D341Med (cell line): ENCODE data around the gene GNE.
A peak's percentile ranks its signal among the peaks of the same experiment; 100 is the strongest.
"Not testable (repeated sequence)": the region's sequence is repeated elsewhere in the genome, so short reads cannot be mapped to it uniquely, and the experiment has no call there.

Source experiments
- DNase-seq: peaks from one replicate; pipeline ENCODE4 v3.0.0; 2012; ENCODE audit warnings: low spot score

Gene GNE

DNA sequence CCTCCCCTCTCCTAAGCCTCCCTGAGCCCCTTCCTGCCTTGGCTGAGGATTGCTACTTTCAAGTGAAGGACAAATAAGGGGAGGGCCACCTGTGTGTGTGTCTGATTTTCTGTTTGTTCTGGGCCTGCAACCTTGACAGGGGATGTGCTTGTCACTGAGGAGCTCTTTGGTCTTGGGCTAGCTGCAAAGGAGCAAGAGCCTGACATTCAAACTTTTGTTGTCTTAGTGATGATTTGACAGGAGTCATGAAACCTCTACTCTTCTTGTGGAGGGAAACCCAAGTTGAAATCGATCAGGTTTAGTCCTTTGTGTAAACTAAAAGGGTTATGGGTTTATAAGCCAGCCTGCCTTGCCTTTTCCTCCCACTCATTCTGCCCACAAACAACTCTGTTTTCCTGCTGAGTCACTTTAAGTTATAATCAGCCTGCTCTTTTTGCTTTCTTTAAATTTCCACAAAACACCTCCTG, 50.7 kb downstream of the GNE start:
- DNase-seq: no peak

DNA sequence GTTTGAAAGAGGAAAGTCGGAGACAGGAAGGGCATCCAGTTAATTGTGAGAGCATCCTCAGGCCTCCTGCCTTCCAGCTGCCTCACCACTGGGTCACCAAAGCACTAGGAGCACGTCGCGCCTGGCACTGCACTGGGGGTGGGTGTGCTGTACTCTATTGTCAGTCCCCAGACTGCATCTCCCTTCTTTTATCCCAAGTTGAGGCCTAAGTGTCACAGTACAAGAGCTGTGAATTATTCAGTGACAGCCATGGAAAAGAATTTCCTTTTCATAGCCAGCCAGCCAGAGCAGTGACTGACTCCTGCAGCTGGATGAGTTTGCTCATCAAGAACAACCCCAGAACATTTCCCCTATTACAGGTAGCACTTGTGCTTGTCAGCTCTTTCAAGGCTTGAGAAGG, 51.2 kb downstream of the GNE start:
- no peak for DNase-seq

DNA sequence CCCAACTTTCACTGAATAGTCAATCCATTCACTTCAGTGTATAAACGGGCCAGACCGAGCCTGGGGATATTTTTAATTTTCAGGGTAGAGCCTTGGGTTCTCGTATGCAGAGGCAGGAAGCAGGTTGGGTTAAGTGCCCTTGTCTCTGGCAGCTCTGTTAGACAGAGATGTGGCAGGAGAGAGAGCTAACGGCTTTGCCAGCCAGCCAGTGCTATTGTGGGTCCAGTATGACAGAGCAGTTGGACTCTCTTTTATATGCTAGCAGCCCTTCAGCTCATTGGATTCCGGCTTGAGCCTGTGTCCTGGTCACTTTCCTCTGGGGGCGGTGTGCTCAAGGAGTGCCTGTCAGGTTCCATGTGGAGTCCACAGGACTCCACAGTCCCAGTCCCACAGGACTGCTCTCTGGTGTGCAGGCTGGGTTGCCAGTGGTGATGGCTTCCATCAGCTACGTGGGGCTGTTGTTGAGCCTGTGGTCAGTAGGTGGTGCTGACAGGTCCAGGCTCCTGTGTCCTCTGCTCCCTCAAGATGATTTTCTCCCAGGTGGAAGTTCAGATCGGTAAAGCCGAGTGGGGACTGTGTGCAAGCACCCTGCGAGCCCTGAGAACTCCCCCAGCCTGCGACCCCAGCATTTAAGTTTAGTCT, 53.2 kb downstream of the GNE start:
- peak; percentile 49 for DNase-seq

DNA sequence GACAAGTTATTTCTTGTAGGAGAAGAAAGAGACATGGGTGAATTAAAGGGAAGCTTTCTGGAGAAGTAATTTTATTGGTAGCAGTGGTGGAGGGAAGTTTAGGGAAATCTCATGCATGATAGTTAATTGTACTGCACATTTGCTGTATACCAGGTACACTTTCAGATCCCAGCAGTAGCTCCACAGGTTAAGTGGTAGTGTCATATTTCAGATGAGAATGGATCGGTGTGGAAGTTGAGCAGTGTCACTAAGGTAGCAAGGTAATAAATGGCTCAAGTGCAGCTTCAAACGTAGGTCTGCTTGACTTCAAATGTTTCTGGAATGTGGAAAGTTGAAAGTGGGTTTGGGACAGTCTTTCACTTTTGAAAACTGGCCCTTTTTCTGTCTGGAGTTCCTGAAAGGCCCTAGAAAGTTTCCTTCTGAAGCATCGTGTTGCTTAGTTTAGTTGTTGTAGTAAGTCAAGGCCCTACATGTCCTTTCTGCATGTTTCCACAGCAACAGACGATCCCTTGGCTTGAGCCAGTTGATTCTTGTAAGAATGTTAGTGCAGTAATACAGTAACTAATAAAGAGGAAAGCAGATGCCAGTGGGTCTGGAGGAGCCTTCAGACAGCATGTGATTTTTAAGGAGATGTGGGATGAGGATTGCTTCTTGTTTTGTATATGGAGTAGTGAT, 63.8 kb downstream of the GNE start:
- DNase-seq: no peak

DNA sequence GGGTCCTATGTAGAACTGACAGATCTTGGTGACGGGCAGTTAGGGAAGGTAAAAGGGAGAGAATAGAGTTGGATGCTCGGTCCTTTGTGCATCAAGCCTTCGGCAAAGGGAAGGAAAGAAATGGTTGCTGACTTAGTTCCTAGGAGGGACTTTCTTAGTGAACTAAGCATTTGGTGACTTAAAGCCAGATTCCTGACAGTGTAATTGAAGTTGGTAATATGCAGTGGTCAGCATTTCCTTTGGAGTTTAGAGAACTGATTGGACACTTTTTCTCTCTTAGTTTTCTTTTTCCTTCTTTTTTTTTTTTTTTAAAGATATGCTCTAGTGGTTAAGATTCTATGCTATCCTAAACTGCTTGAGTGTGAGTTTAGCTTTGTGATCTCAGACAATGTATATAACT, 65.2 kb downstream of the GNE start:
- DNase-seq: no peak

DNA sequence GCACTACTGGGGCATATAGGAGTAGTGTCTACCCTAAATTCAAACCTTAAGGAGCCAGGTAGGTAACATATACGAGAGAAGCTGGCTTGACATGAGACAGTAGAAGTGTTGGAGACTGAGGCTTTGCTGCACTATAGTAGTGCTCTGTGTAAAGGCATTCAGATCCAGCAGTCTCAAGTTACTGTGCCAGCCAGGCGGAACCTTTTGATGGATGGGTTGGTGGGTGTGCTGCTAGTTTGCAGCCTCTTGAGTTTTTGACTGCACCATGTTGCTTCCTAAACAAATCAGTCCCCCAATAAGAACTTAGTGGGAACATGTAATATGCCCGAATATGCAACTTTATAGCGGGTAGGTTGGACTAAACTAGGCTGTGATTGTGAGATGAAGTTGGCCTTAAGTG, 66.1 kb downstream of the GNE start:
- DNase-seq: no peak

DNA sequence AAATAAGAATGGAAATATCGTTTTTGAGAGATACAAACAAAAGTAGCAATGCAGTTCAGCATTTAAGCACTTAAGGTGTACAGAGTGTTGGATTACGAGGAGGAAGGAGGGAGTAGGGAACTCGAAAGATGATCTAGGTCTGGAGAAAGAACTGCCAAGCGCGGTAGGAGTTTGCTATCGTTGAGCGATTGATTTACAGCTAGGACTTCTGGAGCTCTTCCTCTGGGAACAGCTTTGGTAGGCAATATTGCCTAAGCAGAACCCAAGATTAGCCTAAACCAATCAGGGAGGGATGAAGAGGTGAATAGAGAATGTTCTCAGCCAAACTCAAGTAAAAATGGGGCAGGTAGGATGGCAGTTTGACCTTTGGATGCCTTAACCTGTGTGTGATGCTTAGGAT, 66.6 kb downstream of the GNE start:
- no peak for DNase-seq

DNA sequence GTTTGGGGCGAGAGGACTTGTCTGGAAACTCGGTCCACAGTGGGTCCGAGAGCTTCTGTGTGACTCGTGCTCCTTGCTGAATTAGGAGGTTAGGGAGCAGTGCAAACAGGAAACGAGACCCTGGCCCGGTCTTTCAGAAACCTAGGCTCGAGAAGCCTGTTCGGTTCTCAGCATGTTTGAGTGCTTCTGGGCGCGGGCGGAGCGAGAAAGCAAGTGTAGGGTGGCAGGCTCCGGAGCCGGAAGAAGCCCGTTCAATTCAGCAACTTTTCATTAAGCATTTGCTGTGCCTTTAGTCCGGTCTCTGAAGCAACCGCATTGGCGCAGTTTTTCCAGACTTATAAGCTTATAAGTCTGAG, 67.0 kb downstream of the GNE start:
- DNase-seq: no peak

DNA sequence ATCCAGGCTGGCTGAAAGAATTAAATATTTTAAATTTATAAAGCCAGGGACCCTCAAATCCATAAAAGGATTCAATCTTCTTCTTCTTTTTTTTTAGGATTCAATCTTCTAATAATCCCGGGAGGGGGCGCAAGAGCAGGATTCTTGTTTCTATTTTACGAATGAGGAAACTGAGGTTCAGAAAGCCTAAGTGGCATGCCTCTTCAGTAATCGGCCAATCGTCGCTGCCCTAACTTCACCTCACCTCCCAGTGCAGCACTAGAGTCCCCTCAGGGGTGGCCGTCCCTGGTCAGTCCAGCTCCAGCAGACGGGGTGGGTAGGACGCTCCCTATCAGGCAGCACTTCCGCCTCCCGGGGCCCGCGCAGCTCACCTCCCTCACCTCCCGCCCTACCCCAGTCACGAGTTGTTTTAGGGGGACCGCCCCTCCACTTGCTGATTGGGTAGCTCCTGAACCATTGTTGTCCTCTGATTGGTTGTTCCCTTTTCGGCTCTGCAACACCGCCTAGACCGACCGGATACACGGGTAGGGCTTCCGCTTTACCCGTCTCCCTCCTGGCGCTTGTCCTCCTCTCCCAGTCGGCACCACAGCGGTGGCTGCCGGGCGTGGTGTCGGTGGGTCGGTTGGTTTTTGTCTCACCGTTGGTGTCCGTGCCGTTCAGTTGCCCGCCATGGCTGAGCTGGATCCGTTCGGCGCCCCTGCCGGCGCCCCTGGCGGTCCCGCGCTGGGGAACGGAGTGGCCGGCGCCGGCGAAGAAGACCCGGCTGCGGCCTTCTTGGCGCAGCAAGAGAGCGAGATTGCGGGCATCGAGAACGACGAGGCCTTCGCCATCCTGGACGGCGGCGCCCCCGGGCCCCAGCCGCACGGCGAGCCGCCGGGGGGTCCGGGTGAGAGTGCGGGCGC, 67.6 kb downstream of the GNE start, which contains the start of gene CLTA:
CLTA (plus strand) TSS at position 534 of the 902 bp plus-strand sequence; CDS start at position 670, 136 bp downstream.
- DNase-seq: peak; percentile 96

DNA sequence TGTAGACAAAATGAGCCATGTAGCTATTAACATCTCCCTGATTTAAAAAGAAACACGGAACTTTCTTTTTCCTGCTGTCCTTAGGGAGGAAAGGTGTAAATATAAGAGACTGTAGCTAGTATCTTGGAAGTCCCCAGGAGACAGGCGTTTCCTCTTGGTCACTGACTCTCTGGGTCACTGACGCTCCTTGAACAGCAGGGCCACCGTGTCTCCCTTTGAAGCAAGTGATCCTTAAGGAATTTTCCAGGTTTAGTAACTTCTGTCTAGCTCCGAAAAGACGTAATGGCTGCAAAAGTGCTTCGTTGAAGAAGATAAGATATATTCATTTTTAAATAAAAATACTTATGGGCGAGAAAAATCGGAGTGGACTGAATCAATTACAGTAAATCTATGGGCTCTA, 68.3 kb downstream of the GNE start:
- no peak for DNase-seq

DNA sequence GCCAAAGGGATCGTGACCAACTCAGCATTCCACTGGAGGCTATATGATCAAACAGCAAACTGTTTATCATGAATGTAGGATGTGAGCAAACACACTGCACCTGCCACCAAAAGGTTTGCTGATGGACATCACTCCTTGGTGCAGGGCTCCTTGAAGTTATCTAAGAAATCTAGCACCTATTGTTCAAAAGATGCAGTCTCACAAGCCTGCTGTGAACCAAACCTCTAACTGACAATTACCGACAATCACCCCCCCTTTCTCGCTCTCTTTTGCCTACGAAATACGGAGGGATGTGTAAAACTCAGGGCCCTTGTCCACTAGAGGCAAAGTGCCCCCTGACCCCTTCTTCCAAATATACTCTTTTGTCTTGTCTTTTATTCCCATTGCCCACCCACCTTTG, 70.0 kb downstream of the GNE start:
- DNase-seq: no peak

DNA sequence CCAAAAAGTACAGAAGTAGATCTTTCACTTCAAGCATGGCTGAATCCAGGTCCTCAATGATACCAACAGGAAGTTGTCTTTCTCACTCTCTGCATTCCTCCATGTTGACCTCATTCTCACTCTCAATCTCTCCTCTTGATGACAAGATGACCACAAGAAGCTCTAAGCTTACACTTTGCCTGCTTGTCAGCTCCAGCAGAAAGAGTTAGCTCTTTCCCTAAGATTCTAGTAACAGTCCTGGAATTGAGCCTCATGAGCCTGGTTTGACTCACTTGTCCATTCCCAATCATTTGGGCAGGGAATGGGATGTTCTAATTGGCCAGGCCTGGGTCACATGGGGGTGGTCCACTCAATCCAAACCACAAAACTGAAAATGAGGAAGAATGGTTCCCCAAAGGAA, 70.8 kb downstream of the GNE start:
- DNase-seq: no peak

DNA sequence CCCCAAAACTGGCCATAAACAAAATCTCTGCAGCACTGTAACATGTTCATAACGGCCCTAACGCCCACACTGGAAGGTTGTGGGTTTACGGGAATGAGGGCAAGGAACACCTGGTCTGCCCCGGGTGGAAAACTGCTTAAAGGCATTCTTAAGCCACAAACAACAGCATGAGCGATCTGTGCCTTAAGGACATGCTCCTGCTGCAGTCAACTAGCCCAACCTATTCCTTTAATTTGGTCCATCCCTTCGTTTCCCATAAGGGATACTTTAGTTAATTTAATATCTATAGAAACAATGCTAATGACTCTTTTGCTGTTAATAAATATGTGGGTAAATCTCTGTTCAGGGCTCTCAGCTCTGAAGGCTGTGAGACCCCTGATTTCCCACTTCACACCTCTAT, 78.0 kb downstream of the GNE start:
- DNase-seq: not testable (repeated sequence)

DNA sequence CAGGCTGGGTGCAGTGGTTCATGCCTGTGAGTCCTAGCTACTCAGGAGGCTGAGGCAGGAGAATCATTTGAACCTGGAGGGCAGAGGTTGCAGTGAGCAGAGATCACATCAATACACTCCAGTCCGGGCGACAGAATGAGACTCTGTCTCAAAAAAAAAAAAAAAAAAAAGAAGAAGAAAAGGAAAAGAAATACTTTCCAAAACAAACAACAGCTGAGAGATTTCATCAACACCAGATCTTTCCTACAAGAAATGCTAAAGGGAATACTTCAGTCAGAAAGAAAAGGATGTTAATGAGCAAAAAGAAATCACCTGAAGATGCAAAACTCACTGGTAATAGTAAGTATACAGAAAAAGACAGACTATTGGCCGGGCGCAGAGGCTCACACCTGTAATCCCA, 80.7 kb downstream of the GNE start:
- DNase-seq: no peak

DNA sequence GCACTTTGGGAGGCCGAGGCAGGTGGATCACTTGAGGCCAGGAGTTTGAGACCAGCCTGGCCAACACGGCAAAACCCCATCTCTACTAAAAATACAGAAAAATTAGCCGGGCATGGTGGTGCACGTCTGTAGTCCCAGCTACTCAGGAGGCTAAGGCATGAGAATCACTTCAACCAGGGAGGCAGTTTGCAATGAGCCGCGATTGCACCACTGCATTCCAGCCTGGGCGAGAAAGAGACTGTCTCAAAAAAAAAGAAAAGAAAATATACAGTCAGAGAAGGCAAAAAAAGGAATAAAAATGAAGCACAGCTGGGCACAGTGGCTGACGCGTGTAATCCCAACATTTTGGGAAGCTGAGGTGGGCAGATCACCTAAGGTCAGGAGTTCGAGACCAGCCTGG, 81.8 kb downstream of the GNE start:
- not testable (repeated sequence) for DNase-seq

DNA sequence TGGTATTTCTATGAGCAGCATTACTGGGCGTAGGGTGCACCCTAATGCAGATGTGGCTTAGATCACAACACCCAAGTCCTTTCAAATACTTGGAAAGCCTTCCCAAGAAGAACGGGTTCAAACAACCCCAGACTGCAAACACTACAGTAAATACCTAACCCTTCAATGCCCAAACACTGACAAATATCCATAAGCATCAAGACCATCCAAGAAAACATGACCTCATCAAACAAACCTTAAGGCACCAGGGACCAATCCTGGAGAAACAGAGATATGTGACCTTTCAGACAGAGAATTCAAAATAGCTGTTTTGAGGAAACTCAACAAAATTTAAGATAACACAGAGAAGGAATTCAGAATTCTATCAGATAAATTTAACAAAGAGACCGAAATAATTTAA, 83.0 kb downstream of the GNE start:
- not testable (repeated sequence) for DNase-seq

DNA sequence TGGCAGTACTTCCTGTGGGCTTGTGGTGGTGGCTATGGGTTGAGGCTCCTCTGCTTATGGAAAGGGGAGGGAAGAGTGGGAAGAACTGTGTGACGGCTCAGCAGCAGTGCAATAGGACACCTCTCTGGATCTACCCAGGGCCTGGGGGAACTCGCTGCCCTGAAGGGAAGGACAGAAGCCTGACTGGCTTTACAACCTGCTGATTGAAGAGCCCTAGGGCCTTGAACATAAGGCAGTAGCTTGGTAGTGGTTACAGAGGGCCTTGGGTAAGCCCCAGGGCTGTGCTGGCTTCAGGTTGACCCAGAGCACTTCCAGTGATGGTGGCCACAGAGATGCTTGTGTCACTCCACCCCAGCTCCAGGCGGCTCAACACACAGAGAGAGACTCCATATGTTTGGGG, 83.5 kb downstream of the GNE start:
- no peak for DNase-seq

DNA sequence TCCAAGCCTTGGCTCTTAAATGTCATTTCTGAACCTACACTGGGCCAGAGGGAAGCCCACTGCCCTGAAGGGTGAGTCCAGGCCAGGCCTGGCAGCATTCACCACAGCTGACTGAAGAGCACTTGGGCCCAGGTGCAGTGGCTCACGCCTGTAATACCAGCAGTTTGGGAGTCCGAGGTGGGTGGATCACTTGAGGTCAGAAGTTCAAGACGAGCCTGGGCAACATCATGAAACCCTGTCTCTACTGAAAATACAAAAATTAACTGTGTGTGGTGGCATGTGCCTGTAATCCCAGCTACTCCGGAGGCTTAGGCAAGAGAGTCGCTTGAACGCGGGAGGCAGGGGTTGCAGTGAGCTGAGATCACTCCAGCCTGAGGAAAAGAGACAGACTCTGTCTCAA, 84.0 kb downstream of the GNE start:
- no peak for DNase-seq

DNA sequence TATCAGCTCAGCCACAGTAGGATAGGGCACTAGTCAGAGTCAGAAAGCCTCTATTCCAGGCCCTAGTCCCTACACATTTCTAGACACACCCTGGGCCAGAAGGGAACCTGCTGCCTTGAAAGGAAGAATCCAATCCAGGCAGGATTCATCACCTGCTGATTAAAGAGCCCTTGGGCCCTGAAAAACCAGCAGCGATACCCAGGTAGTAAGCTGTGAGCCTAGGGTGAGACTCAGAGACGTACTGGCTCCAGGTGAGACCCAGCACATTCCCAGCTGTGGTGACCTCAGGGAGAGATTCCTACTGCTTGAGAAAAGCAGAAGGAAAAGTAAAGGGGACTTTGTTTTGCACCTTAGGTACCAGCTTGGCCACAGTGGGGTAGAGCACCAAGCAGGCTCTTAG, 84.4 kb downstream of the GNE start:
- no peak for DNase-seq

DNA sequence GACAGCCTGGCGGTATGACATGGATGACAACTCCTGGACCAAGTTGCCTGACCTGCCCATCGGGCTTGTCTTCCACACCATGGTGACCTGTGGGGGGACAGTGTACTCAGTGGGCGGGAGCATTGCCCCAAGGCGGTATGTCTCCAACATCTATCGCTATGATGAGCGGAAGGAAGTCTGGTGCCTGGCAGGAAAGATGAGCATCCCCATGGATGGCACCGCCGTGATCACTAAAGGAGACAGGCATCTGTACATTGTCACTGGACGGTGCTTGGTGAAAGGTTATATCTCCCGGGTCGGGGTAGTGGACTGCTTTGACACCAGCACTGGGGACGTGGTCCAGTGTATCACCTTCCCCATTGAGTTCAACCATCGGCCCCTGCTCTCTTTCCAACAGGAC, 87.7 kb downstream of the GNE start:
- DNase-seq: no peak

DNA sequence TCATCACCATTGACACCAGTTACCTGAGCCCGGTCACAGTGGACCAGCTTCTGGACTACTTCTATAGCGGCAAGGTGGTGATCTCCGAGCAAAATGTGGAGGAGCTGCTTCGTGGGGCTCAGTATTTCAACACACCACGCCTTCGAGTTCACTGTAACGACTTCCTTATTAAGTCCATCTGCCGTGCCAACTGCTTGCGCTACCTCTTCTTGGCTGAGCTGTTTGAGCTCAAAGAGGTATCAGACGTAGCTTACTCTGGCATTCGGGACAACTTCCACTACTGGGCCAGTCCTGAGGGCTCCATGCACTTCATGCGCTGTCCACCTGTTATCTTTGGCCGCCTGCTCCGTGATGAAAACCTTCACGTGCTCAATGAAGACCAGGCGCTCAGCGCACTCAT, 88.5 kb downstream of the GNE start:
- DNase-seq: no peak

DNA sequence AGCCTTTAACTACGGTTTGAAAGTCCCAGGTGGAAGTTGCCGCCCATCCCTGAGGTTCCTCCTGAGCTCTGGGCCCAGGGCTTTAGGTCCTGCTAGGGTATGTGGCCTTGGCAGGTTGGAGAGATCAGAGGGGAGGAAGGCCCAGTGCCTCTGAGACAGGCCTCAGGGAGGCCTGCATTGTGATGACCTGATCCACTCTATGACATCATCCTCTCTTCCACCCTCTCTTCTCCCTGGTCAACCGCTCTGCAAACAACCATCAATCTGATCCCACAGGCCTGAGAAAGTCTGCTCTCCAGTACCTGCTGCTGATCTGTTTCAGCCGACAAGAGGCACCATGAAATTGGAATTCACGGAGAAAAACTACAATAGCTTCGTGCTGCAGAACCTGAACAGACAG, 89.1 kb downstream of the GNE start, which contains the start of gene CCIN:
CCIN (plus strand) TSS at position 223 of the 400 bp plus-strand sequence; CDS start at position 338, 115 bp downstream.
- DNase-seq: no peak
